ENCODE data around the gene C10orf90.
"Not testable (repeated sequence)": the region's sequence is repeated elsewhere in the genome, so short reads cannot be mapped to it uniquely, and the experiment has no call there.

C10orf90 gene

GRCh38 chr10:126387041-126387921 lies 283.2 kb downstream of the C10orf90 start:
- no peak for DNase-seq

GRCh38 chr10:126384269-126384873 lies 286.1 kb downstream of the C10orf90 start:
- no peak for DNase-seq

GRCh38 chr10:126380352-126381076 lies 290.0 kb downstream of the C10orf90 start:
- no peak for DNase-seq

GRCh38 chr10:126379166-126379565 lies 291.3 kb downstream of the C10orf90 start:
- not testable (repeated sequence) for DNase-seq

GRCh38 chr10:126376956-126377355 lies 293.5 kb downstream of the C10orf90 start:
- DNase-seq, result no peak

- no peak for DNase-seq
Observed at GRCh38 chr10:126375926-126376554, 294.5 kb downstream of the C10orf90 start.

GRCh38 chr10:126375299-126375698 lies 295.2 kb downstream of the C10orf90 start:
- DNase-seq, result no peak

Measured in CD4-positive, alpha-beta T cell treated with Interferon gamma for 1 hour (primary cell).